Hepatocyte (in vitro differentiated cells): ENCODE results near the gene TRMT1. TPM values are rescaled to one million over a fixed set of nuclear protein-coding genes. Genes with fewer than 3 reads are reported as not detected.

Source experiments
- DNase-seq: peaks from one replicate; pipeline ENCODE4 v3.0.0-alpha.2; 2016; ENCODE audit warnings: low spot score
- H2AFZ ChIP-seq: fragments of 200-600 bp; sonication (generic); 2 replicates; pipeline ENCODE4 v1.6.0; 2016; ENCODE audit warnings: antibody characterized with exemption, mild to moderate bottlenecking
- H3K27ac ChIP-seq: fragments of 200-600 bp; sonication (generic); 2 replicates; pipeline ENCODE4 v1.5.1; 2016; ENCODE audit warnings: mild to moderate bottlenecking
- H3K27me3 ChIP-seq: fragments of 200-600 bp; sonication (generic); 2 replicates; pipeline ENCODE4 v1.6.1; 2016
- H3K36me3 ChIP-seq: fragments of 200-600 bp; sonication (generic); replicated peaks from 2 replicates; pipeline ENCODE4 v1.5.1; 2016; ENCODE audit warnings: low read depth; ENCODE audit not compliant: insufficient read depth
- H3K4me1 ChIP-seq: fragments of 200-600 bp; sonication (generic); 2 replicates; pipeline ENCODE4 v1.5.1; 2016; ENCODE audit warnings: mild to moderate bottlenecking, moderate library complexity; ENCODE audit not compliant: insufficient read depth
- H3K4me2 ChIP-seq: fragments of 200-600 bp; sonication (generic); 2 replicates; pipeline ENCODE4 v1.6.0; 2016
- H3K4me3 ChIP-seq: fragments of 200-600 bp; sonication (generic); 2 replicates; pipeline ENCODE4 v1.5.1; 2016; ENCODE audit warnings: mild to moderate bottlenecking
- H3K79me2 ChIP-seq: fragments of 200-600 bp; sonication (generic); 2 replicates; pipeline ENCODE4 v1.6.0; 2017; ENCODE audit warnings: mild to moderate bottlenecking
- H3K9me2 ChIP-seq: fragments of 200-600 bp; sonication (generic); replicated peaks from 2 replicates; pipeline ENCODE4 v1.6.0; 2017; ENCODE audit warnings: mild to moderate bottlenecking; ENCODE audit not compliant: insufficient read depth
- H3K9me3 ChIP-seq: fragments of 200-600 bp; sonication (generic); 2 replicates; pipeline ENCODE4 v1.5.1; 2016; ENCODE audit warnings: low read depth, mild to moderate bottlenecking
- H4K20me1 ChIP-seq: fragments of 200-600 bp; sonication (generic); 2 replicates; pipeline ENCODE4 v1.6.0; 2016; ENCODE audit warnings: mild to moderate bottlenecking; ENCODE audit not compliant: insufficient read depth, poor library complexity, severe bottlenecking
- EZH2 ChIP-seq: fragments of 200-600 bp; sonication (generic); IDR thresholded peaks from 2 replicates; pipeline ENCODE4 v1.6.1; 2016; ENCODE audit warnings: antibody characterized with exemption, mild to moderate bottlenecking, borderline replicate concordance
- EZH2phosphoT487 ChIP-seq: fragments of 200-600 bp; sonication (generic); IDR thresholded peaks from one replicate; pipeline ENCODE4 v1.6.1; 2018; ENCODE audit warnings: antibody characterized with exemption, mild to moderate bottlenecking, low read depth, moderate library complexity; ENCODE audit not compliant: unreplicated experiment, severe bottlenecking
- WGBS: methylation state at CpG from one replicate; pipeline ENCODE4 v1.1.6; 2016; ENCODE audit warnings: low lambda C conversion rate; ENCODE audit errors: missing lambda C conversion rate; 5-methylcytosine and 5-hydroxymethylcytosine counted together
- polyA plus RNA-seq: library from polyadenylated mRNA; unstranded; fragments of >200 nt; fragmentation: Nextera tagmentation; extraction: Ambion mirVana; gene quantifications from 2 replicates; pipeline ENCODE4 v1.2.1, GENCODE V29; 2016
- total RNA-seq: library from RNA; depleted of rRNA; stranded (reverse); fragments of >200 nt; gene quantifications from 2 replicates; pipeline ENCODE4 v1.2.3, GENCODE V29; 2014
- TF ChIP-seq, protein P1 (sequence below): fragments of 200-600 bp; sonication (generic); IDR thresholded peaks from 2 replicates; pipeline ENCODE4 v1.5.1; 2016; ENCODE audit warnings: antibody characterized with exemption, mild to moderate bottlenecking; ENCODE audit not compliant: poor library complexity

TRMT1 gene
- total and polyA plus RNA-seq, 2 experiments from 2014 or later, result 31.2 to 33.4 TPM

DNA sequence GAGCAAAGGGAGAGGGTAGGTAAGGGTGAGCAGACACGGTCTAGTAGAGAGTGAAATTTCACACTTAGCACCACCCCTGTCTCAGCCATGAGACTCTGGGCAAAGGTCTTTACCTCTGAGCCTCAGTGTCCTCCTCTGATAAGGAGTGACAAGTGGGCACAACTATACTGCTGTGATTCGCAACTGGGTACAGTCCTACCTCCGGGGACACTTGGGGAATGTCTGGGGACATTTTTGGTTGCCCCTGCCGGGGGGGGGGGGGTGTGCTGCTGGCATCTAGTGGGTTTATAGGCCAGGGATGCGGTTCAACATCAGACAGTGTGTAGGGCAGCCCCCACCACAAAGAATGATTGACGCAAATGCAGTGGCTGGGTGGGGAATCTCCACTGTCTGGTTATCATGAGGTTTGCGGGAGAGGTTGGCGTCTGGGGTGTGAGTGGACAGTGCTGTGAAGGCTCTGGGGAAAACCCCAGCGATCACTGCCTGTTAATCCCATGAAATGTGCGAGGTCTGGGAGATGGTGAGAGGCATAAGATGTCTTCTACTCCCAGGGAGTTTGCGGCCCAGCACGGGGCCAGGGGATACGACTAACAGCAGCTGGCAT is 5.8 kb upstream of the TRMT1 start:
- Histone ChIP-seq H3K27ac (no peak overlapping the region), H3K9me3 (no peaks in the 10 kb centered on the region), H3K4me1 (peaks cover 29% of the 10 kb centered on the region), H2AFZ (no peak overlapping the region), H3K27me3 (no peaks in the 10 kb centered on the region), H3K9me2 (no peaks in the 10 kb centered on the region), H4K20me1 (peaks cover 38% of the 10 kb centered on the region), H3K36me3 (no peaks in the 10 kb centered on the region), H3K4me2 (peak overlapping the region; percentile 20), H3K4me3 (no peak overlapping the region), H3K79me2 (peaks cover 87% of the 10 kb centered on the region)
- 89% methylated on average over 12 of the region's 13 CpGs for WGBS
- no peak for TF ChIP-seq EZH2
- TF ChIP-seq, protein P1, sequence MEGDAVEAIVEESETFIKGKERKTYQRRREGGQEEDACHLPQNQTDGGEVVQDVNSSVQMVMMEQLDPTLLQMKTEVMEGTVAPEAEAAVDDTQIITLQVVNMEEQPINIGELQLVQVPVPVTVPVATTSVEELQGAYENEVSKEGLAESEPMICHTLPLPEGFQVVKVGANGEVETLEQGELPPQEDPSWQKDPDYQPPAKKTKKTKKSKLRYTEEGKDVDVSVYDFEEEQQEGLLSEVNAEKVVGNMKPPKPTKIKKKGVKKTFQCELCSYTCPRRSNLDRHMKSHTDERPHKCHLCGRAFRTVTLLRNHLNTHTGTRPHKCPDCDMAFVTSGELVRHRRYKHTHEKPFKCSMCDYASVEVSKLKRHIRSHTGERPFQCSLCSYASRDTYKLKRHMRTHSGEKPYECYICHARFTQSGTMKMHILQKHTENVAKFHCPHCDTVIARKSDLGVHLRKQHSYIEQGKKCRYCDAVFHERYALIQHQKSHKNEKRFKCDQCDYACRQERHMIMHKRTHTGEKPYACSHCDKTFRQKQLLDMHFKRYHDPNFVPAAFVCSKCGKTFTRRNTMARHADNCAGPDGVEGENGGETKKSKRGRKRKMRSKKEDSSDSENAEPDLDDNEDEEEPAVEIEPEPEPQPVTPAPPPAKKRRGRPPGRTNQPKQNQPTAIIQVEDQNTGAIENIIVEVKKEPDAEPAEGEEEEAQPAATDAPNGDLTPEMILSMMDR, result no peak
- no peak for DNase-seq

DNA sequence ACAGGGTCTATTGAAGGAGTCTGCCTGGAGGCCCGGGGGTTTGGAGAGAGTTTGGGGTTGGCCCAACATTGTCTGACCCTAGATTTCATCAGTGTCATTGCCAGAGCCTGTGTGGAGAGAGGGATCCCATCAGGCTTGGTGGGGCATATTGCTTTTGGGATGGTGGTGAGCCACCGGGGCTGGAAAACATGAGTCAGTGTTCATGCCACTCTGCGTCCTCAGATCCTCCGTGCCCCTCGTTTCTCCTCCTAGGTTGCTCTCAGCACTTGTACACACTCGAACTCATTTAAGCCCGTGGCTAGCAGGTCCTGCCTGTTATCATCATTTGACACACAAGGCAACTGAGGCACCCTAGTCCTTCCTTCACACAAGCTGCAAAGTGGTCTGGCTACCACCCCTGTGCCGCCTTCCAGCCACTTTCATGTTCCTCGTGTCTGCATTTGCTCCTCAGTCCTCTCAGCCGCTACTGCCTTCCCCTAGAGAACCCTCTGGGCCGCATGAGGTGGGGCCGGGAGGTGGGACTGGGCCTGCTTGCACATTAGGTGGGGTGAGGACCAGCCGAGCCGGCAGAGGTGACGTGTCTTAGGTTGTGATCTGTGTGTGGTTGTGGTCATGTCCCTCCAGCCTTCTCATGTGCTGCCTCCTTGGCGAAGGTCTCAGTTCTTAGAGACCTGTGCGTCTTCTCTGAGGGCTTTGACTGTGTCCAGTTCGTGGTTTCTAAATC is 5.2 kb upstream of the TRMT1 start:
- H3K4me2 ChIP-seq, result peak overlapping the region; percentile 20
- H3K36me3 ChIP-seq, result no peaks in the 10 kb centered on the region
- H3K9me2 ChIP-seq, result no peaks in the 10 kb centered on the region
- DNase-seq, result peak; percentile 5
- H3K27ac ChIP-seq, result no peak overlapping the region
- TF ChIP-seq, protein P1, result no peak
- TF ChIP-seq EZH2phosphoT487 (no peak), EZH2 (no peak)
- H2AFZ ChIP-seq, result no peak overlapping the region
- H3K27me3 ChIP-seq, result no peaks in the 10 kb centered on the region
- H3K9me3 ChIP-seq, result no peaks in the 10 kb centered on the region
- peaks cover 83% of the 10 kb centered on the region for H3K79me2 ChIP-seq
- whole genome bisulfite sequencing, result 93% methylated on average over 18 of the region's 18 CpGs
- H3K4me1 ChIP-seq, result peaks cover 33% of the 10 kb centered on the region
- no peak overlapping the region for H3K4me3 ChIP-seq
- peaks cover 38% of the 10 kb centered on the region for H4K20me1 ChIP-seq

DNA sequence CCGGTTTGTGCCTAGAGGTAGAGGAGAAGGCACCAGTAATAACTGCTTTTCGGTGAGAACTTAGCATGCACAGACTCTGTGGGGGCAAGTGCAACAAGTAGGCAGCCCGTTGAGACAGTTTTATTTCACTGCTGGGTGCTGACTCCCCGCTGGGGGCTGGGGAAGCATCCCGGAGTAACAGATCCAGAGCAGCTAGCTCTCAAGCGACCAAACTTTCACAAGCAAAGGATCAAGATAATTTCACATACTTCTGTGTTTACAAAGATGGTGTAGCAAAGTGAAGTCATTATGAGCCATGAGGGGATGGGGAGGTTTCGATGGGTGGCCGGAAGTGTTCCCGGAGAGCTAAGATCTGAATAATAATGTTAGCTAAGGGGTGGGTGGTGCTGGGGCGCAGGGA is 4.3 kb upstream of the TRMT1 start:
- DNase-seq, result no peak
- Histone ChIP-seq H3K27ac (no peak overlapping the region), H3K79me2 (peaks cover 77% of the 10 kb centered on the region), H3K9me2 (no peaks in the 10 kb centered on the region), H3K36me3 (no peaks in the 10 kb centered on the region), H2AFZ (no peak overlapping the region), H4K20me1 (peaks cover 38% of the 10 kb centered on the region), H3K4me1 (peaks cover 35% of the 10 kb centered on the region), H3K9me3 (no peaks in the 10 kb centered on the region), H3K27me3 (no peaks in the 10 kb centered on the region), H3K4me3 (no peak overlapping the region), H3K4me2 (peak overlapping the region; percentile 25)
- WGBS, result 71% methylated on average over 10 of the region's 10 CpGs
- TF ChIP-seq EZH2phosphoT487 (no peak), EZH2 (no peak)
- TF ChIP-seq, protein P1, result no peak
